Measurements from ENCODE around the gene SLC27A6. TPM values are rescaled to one million over a fixed set of nuclear protein-coding genes. Genes with fewer than 3 reads are reported as not detected.

SLC27A6 gene
- total and polyA plus RNA-seq, 2 of the 13 experiments (the other 11 are each of a cell fraction or from before 2014, with no cell fraction given) = not detected

GRCh38 chr5:129043894-129044293, 78.6 kb downstream of the SLC27A6 start (continued):
- no peak for TF ChIP-seq ZBTB37 (CRISPR knock-in tag; IDR thresholded peaks at IDR 0.05)
- no peak for TF ChIP-seq ZNF549 (CRISPR knock-in tag; IDR thresholded peaks at IDR 0.05)
- no peak for TF ChIP-seq SMYD3 (CRISPR knock-in tag; IDR thresholded peaks at IDR 0.05)
- no peak for TF ChIP-seq PITX1 (CRISPR knock-in tag; IDR thresholded peaks at IDR 0.05)
- TF ChIP-seq NR2F1 (CRISPR knock-in tag; IDR thresholded peaks at IDR 0.05) = no peak

- peaks cover 4% of the 10 kb centered on the region; the same call in 1 of the 2 replicates for H3K9me3 ChIP-seq (ENCODE audit: low read length)
- ChIA-PET POLR2A (no interaction called here), CTCF (ENCODE audit: low intra/inter-chr PET ratio, low total read pairs) (no interaction called here)
- H3K36me3 ChIP-seq (replicated peaks in 1 of 2; ENCODE audit: control insufficient read depth in 1 of 2, insufficient read depth in 2 of 2, low read length in 2 of 2) = no peaks in the 10 kb centered on the region
- no peaks in the 10 kb centered on the region for H3K27me3 ChIP-seq (ENCODE audit: control insufficient read depth in 1 of 2, insufficient read depth in 2 of 2, low read length in 2 of 2)
- no peaks in the 10 kb centered on the region for H4K20me1 ChIP-seq (ENCODE audit: insufficient read depth, low read length)
- no peak for TF ChIP-seq U2AF2 (IDR thresholded peaks at IDR 0.05; ENCODE audit: low read depth, low read length)
- no peak overlapping the region for H3K9ac ChIP-seq (ENCODE audit: insufficient read depth, low read depth, low read length)
- DNase-seq (ENCODE audit: low spot score) = no peak
- no peaks in the 10 kb centered on the region for H3K79me2 ChIP-seq (ENCODE audit: insufficient read depth, low read length)
- no peak for FAIRE-seq
- no peak for ATAC-seq
- no peak overlapping the region for H3K4me2 ChIP-seq (ENCODE audit: low read depth, low read length)
- intact Hi-C loops (cut with micrococcal nuclease; ENCODE audit: unreplicated experiment) (no loop called here), in situ Hi-C loops (cut with HindIII; ENCODE audit: extremely low pct_ligation_motif_present, low pct_unique_long_range_greater_than_20kb) (no loop called here)
- no peak overlapping the region for H3K4me3 ChIP-seq (replicated peaks in 1 of 3; ENCODE audit: insufficient read depth in 1 of 3, low read depth in 2 of 3, low read length in 3 of 3)
- BruUV-seq (replicated peaks) = no TSS peak
- no peak overlapping the region for H2AFZ ChIP-seq (ENCODE audit: low read length)
- H3K4me1 ChIP-seq (ENCODE audit: insufficient read depth, low read length) = no peaks in the 10 kb centered on the region
- no peak overlapping the region for H3K27ac ChIP-seq (ENCODE audit: extremely low read length, insufficient read depth, low read length)
Observed at GRCh38 chr5:129046151-129046550, 80.9 kb downstream of the SLC27A6 start.

DNA sequence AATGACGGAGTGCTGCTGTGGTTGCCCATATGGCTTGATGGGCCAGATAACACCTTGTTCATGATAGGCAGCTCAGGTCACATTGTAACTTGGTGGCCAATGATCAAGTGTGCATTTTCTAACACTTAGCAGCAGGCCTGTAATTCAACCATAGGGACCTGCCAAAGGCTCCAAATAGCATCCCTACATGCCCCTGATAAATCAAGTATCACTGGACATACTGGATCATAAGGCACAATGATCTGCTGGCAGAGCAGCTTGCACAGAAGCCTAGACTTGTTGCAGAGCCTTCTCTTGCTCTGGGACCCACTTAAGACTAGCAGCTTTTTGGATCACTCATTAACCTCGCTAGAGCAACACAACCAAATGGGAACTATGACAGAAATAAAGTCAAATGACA, 83.2 kb downstream of the SLC27A6 start:
- H3K79me2 ChIP-seq (ENCODE audit: insufficient read depth, low read length) = no peaks in the 10 kb centered on the region
- intact Hi-C loops (cut with micrococcal nuclease; ENCODE audit: unreplicated experiment) (no loop called here), in situ Hi-C loops (cut with HindIII; ENCODE audit: extremely low pct_ligation_motif_present, low pct_unique_long_range_greater_than_20kb) (no loop called here)
- POLR2A ChIA-PET = no interaction called here
- ATAC-seq = no peak
- H3K4me3 ChIP-seq (replicated peaks in 1 of 3; ENCODE audit: insufficient read depth in 1 of 3, low read depth in 2 of 3, low read length in 3 of 3) = no peak overlapping the region
- H3K4me1 ChIP-seq (ENCODE audit: insufficient read depth, low read length) = no peaks in the 10 kb centered on the region
- H3K27me3 ChIP-seq (ENCODE audit: control insufficient read depth in 1 of 2, insufficient read depth in 2 of 2, low read length in 2 of 2) = no peaks in the 10 kb centered on the region
- H3K4me2 ChIP-seq (ENCODE audit: low read depth, low read length) = no peak overlapping the region
- 0% methylated on average over 2 of the region's 2 CpGs for WGBS (ENCODE audit: low lambda C conversion rate)
- no peaks in the 10 kb centered on the region for H3K36me3 ChIP-seq (replicated peaks in 1 of 2; ENCODE audit: control insufficient read depth in 1 of 2, insufficient read depth in 2 of 2, low read length in 2 of 2)
- H3K27ac ChIP-seq (ENCODE audit: extremely low read length, insufficient read depth, low read length) = no peak overlapping the region
- BruUV-seq (replicated peaks) = no TSS peak
- no peak for FAIRE-seq
- DNase-seq (ENCODE audit: low spot score) = no peak
- CTCF ChIA-PET (ENCODE audit: low intra/inter-chr PET ratio, low total read pairs) = no interaction called here
- peaks cover 4% of the 10 kb centered on the region; the same call in 1 of the 2 replicates for H3K9me3 ChIP-seq (ENCODE audit: low read length)
- H3K9ac ChIP-seq (ENCODE audit: insufficient read depth, low read depth, low read length) = no peak overlapping the region
- no peak overlapping the region for H2AFZ ChIP-seq (ENCODE audit: low read length)
- H4K20me1 ChIP-seq (ENCODE audit: insufficient read depth, low read length) = no peaks in the 10 kb centered on the region
- no peak for TF ChIP-seq AKNA (CRISPR knock-in tag; IDR thresholded peaks at IDR 0.05; ENCODE audit: borderline replicate concordance)
- TF ChIP-seq, protein P1, sequence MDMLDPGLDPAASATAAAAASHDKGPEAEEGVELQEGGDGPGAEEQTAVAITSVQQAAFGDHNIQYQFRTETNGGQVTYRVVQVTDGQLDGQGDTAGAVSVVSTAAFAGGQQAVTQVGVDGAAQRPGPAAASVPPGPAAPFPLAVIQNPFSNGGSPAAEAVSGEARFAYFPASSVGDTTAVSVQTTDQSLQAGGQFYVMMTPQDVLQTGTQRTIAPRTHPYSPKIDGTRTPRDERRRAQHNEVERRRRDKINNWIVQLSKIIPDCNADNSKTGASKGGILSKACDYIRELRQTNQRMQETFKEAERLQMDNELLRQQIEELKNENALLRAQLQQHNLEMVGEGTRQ (IDR thresholded peaks at IDR 0.05; ENCODE audit: low read depth, low read length) = no peak
- TF ChIP-seq, protein P1 (CRISPR knock-in tag; IDR thresholded peaks at IDR 0.05; ENCODE audit: borderline replicate concordance) = no peak
